Colon (tissue), 2 donors: Measurements from ENCODE around the gene FOXN4.

Experiments used
- FAIRE-seq: peaks from 2 replicates; lab custom pipeline; 2012; peaks lifted over from hg19 to GRCh38; lab: Jason Lieb, UNC
- donor health status: control.
- donor health status: control.

FOXN4 gene

DNA sequence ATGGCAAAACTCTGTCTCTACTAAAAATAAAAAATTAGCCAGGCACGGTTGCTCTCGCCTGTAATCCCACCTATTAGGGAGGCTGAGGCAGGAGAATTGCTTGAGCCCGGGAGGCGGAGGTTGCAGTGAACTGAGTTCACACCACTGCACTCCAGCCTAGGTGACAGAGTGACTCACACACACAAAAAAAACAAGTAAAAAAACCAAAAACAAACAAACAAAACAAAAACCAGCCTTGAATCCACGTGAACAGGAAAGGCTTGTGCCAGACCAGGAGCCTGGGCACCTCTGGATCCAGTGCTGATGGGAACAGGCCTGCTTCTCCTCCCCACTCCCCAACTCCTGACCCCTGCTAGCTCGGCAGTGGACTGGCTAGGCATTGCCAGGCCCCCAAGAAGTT lies 3.5 kb downstream of the FOXN4 start:
- FAIRE-seq: no peak

DNA sequence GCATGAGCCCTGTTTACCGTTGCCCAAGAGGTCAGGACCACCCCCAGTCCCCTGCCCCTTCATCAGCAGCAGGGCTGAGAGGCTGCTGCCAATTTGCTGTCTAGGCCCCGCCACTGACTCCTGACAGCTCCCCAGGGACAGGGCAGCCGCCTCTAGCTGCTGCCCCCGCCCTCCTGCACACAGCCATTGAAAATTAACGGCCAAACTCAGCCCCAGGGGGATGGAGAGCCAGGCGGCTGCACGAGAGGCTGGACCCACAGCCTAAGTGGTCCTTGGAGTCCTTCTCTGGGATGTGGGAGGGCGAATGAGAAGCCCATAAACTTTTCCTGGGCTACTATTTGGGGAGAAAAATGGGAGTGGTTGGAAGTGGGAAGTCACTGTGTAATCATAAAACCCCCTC lies 4.6 kb downstream of the FOXN4 start:
- no peak for FAIRE-seq

DNA sequence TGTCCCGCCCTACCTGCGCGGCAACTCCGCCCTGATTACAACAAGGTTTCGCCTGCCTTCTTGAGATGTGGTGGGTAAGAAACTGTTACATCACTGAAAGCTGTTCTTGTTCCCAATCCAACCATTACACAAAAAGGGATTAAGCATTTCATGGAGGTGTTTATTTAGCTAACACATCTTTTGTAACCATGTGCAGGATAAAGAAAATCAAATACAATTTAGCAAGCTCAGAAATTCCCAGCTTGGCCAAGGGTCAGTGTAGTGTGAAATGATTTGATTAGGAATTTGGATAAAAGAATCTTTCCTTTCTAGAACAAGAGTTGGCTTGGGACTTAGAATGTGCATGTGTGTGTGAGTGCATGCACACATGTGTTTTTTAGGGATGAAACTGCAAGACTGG lies 6.3 kb downstream of the FOXN4 start:
- no peak for FAIRE-seq

DNA sequence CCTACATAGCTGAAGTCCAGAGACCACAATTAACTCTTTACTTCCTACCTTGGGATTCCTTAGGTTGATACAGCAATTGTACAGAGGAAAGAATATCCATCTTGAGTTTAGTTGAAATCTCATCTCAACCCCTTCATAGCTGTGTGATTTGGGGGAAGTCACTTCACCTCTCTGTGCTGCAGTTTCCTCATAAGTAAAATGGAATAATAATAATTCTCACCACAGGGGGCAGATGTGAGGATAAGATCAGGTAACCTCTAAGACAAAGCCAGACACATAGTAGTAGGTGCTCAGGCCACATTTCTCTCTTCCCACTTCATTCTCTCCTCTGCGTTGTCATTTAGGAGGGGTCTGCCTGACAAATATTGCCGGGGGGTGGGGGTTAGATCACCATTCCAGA lies 6.7 kb downstream of the FOXN4 start:
- FAIRE-seq: no peak

DNA sequence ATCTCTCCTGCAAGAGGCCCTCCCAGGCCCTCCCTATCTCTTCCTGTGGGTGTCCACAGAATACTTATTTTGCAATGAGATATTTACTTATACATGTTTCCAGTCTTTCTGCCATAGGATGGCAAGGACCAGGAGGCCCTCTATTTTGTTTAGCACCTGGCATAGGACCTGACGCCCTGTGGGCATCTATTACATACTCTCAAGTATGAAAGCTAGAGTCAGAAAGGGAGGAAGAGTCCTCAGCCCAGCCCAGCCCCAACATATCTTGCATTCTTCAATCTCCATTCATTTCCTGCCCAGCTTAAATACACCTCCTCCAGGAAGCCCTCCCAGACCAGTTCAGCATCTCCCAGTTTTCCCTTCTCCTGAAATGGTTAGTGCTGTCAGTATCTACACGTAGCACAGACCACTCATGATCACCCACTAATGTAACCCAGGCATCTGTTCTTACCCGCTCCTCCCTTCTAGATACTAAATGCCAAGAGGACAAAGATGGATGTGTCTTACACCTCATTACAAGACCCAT lies 7.4 kb downstream of the FOXN4 start:
- FAIRE-seq: no peak

DNA sequence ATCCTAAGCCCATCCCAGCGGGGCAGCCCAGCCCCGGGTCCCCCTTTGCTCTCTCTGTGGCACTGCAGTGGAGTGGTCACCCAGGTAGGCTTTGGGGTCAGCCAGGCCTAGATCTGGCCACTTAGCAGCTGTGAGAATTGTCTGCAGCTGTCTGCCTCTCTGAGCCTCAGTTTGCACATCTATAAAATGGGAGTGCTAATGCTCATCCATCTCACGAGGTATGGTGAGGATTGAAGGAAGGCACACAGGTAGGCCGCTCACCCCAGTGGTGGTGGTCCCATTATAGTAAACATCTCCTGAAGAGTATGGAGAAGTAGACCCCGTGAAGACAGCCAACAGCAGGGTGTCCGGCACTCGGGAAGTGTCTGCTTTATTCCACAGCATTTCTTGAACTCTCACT lies 9.2 kb downstream of the FOXN4 start:
- no peak for FAIRE-seq

DNA sequence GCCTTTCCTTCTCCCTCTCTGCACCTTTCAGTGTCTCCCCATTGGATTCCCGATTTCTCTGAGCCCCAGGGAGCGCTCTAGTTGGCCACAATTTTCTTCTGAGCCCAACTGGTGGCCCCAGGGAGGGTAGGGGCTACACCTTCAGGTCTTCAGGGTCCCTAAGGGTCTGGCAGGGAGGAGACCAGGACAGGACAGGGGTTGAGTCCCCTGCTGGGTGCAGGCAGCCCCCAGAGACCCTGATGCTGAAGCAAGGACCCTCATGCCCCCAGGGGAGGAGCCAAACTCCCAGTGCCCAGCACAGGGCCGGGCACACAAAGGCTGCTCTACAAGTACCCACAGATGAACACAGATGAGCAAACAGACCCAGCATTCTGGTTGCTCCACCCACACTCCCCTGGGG lies 12.7 kb downstream of the FOXN4 start:
- no peak for FAIRE-seq

DNA sequence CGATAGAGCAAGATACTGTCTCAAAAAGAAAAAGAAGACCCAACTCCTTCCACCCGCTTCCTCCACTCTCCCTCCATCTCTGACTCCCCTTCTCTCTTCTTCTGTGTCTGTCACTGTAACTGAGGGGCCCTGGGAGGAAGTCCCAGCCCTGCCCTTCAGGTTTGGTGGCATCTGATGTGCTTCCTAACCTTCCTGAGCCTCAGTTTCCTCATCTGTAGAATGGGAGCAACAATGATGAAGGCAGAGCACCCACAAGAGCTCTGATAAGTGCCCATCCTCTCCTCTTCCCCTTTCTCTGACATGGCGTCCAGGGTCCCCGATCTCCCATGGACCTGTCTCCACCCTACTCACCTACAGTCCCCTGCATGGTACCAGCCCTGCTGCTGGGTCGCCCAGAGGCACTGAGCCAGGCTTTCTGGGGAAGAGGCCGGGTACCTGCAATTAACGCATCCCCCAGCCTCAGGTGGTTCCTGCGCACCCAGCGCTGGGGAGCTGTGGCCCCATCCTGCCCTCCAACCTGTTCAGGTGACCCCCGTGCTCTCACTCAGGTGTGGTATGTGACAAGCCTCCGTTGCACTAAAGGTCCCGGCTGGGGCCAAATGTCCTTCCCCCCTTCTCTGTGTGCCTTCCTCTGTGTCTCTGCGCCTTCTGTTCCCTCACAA lies 13.2 kb downstream of the FOXN4 start:
- FAIRE-seq: no peak

DNA sequence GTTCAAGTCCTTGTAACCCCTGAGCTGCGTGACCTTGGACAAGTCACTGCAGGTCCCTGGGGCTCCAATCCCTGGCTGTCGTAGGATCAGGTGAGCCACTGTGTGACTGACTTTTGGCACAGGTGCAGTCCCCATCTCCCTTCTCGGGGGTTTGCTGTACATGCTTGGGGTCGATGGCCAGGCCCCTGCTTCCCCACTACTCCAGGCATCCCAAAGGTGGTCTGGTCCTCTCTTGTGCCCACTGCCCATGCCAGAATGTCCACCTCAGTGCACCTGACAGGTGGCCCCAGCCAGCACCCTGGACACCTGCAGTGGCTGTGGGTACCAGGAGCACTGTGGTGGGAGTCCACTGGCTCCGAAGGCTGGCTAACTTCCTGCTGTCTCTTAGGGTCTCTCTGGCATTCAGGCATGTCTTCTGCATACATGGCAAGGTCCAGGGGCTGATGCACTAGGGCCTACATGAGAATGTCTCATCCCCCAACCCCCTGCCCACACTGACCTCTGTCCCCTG lies 14.7 kb downstream of the FOXN4 start:
- FAIRE-seq: no peak

DNA sequence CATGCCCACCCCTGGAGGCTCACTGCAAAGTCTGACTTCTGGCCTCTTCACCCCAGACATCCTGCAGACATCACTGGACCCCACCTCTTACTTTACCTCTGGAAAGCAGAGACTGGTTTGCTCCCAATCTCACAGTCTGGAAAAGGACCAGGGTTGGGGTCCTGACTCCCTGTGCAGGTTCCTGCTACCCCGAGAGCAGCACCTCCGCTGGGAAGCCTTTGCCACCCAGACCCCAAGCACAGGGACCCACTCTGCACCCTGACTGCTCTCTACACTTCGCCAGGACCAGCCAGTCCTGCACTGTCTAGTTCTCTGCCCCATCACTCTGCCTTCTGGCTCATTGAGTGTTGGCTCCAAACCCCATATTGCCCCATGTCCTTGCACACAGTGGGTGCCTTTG lies 16.0 kb downstream of the FOXN4 start:
- no peak for FAIRE-seq

DNA sequence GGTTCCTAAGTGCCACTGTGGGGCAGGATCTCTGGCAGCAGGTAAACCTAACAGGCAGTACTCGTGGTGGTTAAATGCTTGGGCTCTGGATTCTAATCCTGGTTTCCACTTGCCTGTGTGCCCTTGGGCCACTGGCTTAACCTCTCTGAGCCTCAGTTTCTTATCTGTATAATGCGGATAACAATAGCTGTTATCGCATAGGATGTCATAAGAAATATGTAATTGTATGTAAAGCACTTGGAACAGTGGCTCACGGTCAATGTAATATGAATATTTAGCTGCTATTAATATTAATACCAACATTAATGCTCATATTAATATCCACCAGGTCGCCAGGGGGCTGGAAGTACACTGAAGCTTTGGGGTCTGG lies 16.8 kb downstream of the FOXN4 start:
- no peak for FAIRE-seq

DNA sequence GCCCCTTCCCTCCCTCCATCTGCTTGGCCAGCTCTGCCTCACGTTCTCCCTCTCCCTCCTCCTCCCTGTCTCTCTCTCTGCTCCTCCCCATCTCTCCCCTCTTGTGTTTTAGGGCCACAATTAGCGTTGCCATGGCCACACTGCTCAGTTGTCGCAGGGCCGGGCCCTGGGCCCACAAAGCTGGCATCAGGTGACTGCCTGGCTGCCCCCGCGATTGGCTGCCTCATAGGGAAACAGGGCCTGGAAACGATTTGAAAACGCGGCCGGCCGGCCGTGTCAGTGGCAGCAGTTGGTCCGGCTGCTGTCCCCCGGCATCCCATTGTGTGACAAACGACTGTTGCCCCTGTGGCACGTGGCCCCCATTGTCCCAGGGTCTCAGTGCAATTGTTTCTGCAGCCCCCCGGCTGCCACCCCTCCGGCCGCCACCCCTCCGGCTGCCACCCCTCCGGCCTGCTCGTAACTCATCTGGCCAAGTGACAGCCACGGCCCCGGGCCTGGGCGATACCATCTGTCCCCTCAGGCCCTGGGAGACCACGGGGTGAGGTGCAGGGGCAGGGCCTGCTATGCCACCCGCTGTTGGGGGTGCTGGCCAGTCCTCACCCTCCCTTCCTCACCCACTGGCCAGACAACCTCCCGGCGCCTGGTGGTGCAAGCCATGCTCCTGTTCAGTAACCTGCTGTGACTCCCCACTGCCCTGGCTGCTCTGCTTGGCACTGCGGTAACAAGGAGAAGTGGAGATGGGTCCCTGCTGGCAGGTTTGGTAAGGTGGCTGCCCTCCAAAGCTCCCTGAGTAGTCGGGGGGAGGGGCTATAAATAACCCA lies 17.4 kb downstream of the FOXN4 start:
- no peak for FAIRE-seq

DNA sequence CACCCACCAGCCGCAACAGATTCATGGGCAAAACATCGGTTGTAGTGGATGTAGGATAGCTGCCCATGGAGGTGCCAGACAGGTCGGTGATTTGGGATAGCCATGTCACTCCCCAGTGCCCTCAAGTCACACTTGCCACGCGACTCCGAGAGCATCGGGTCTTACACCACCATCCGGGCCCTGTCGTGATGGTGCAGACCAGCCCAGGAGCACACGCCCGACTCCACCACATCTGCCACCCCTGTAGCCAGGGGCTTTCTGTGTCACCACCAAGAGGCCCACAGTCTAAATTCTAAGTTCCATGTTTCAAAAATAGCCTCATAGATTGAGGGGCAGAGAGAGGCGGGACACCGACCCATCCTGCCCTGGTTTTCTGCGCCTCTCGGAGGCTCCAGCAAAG lies 18.0 kb downstream of the FOXN4 start:
- no peak for FAIRE-seq

DNA sequence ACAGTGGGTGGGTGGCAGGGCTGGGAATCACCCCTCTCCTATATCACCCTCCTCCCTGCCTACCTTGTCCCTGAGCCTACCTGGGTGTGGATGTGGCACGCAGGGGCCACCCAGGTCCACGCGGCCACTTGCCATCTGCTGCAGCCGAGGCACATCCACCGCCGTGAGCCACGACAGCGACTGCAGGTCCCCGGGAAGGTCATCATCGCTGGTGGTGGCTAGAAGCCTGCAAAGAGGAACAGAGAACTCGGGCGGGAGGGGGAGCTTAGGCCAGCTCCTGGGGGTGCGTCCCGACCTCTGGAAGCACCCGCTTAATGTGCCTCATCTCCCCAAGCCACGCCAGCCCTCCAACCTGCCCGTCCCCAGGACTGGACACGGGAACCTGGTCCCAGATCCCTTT lies 19.0 kb downstream of the FOXN4 start:
- FAIRE-seq: no peak

DNA sequence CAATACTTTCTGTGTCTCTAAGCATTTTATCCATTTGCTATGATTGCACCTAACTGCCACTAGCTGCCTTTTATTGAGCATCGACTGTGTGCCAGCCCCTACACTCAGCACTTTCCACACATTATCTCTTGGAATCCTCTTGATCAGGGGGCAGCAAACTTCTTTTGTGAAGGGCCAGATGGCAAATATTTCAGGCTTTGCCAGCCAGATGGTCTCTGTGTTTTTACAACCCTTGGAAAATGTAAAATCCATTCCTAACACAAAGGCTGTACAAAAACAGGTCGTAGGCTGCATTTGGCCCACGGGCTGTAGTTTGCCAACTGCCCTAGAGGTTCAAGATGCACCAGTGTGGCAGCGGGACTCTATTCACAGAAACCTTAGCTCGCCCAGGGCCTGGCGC lies 19.5 kb downstream of the FOXN4 start:
- FAIRE-seq: no peak

DNA sequence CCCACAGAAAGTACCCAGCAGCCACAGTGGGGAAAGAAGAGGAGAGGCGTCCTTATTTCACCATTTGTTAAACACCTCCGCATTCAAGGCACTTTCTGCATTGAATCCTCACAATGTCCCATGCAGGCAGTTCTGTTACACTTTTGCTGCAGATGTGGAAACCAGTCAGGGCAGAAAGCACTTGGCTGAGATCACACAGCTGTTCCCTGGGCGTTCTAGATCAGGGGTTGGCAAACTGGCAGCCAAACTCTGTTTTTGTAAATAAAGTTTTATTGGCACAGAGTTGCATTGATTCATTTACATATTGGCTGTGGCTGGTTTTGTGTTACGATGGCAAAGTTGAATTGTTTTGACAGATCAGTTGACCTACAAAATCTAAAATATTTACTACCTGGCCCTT lies 20.1 kb downstream of the FOXN4 start:
- FAIRE-seq: no peak

DNA sequence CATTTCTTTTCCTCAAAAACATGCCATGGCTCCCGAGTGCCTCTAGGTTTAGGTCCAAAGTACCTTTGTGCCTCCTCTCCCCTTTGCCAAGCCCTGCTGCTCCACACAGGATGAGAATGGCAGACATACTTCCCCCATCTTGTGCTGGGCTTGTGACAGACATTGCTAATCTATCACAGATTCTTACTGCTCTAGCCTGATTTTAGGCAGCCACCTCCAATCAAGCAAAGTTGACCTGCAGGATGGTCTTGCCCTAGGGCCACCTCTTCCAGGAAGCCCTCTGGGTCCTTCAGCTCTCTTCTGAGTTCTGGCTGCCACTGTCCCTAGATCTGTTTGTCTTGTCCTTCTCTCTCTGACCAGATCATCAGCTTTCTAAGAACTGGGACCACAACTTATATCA lies 20.5 kb downstream of the FOXN4 start:
- no peak for FAIRE-seq

DNA sequence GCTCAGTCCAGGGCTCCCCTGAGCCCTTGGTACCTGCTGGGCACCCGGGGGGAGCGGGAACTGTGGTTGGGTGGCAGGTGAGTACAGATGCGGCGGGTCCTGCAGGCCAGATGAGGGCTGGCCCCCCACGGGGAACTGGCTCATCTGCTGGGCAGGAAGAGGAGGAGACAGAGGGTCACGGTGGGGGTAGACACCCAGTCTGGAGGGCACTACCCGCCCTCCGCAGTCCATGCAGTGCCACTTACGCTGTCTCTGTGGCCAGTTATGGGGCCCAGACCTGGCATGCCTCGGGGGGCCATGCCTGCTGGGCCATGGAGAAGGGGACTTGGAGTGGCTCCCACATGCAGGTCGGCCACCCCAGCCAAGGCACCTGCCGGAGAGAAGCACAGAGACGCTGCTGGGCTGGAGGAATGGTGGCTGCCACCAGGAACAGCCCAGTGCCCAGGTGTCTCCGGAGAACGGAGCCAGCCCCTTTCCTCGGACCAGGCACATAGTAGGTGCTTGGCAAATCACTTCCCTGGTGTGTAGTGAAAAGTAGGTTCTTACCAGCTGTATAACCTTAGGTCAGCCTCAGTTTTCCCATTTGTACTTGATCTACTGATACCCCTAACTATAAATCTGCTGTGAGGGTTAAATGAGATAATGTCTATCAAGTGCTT lies 21.1 kb downstream of the FOXN4 start:
- no peak for FAIRE-seq

DNA sequence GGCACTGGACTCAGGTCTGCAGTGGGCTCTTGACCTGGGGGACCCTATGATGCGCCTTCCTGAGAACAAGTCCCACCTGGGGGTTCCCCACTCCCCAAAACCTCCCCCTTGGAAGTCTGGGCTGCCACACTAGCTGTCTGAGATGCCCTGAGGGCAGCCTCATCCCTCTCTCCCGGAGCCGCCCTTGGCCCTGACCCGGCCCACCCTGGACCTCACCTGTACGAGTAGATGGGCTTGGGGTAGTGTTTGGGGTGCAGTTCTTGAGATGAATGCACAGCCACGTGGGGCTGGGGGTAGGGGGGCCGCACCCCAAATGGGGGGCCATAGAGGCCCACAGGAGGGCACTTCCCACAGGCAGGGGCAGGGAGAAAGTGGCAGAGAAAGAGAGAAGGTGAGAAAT lies 21.9 kb downstream of the FOXN4 start:
- FAIRE-seq: no peak

DNA sequence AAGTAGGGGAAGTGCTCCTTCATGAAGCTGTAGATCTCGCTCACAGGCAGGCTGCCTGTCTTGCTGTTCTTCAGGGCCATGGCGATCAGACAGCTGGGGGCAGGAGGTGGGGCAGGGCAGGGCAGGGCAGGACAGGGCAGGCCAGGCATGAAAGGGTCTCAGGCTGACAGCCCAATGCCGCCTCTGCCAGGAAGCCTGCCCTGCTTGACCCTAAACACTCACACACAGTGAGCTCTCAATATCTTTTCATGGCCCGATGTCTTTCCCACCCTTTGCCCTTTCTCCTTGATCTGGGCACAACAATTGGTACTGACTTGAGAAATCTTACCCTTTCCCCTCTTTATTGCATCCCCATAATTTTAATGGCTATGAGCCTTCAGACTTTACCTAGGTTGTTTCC lies 22.4 kb downstream of the FOXN4 start:
- FAIRE-seq: no peak

DNA sequence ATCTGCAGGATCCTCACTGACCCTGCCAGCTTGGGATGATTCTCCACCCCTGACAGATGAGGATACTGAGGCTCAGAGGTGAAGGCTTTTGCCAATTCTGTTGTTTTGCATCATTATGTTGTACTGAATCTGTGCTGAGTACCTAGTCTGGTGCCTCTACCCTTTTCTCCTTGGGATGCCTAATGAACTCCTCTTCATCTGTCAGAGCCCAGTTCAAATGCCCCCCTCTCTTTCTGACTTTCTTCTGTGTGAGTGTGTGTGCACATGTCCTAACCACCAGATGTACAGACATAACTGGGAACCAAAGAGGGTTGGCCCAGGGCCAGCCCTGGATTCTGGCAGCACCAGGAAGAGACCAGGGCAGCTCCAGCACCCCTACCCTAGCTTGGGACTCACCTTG lies 22.8 kb downstream of the FOXN4 start:
- FAIRE-seq: no peak

DNA sequence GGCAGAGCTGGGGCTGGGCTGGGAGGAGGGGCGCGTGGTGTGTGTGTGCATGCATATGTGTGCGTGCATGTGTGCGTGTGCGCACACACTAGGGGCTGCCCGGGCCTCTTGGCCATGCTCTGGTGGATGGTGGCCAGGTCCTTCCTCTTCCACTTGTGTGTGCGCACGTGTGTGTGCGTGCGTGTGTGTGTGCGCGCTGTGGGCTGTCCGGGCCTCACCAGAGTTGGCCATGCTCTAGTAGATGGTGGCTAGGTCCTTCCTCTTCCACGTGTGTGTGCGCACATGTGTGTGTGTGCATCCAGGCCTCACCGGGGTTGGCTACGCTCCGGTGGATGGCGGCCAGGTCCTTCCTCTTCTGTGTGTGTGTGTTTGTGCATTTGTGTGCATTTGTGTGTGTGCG lies 24.7 kb downstream of the FOXN4 start:
- no peak for FAIRE-seq

DNA sequence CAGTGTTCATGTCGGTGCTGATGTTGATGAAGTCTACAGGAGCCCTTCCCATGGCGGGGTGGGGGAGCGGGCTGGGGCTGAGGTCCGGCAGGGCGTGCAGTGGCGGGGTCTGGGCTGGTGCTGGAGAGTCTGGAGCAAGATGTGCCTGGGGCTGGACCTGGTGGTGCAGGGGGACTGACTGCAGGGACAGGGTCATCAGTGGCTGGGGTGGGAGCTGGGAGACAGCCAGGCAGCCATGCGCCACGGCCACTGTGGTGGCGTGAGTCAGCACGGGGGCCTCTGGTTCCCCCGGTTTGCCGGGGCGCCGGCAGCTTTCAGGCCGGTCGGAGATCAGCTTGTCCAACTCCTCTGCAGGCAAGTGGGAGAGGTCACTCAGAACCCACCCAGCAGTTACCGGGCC lies 27.6 kb downstream of the FOXN4 start:
- no peak for FAIRE-seq
